Stimulated activated CD4-positive, alpha-beta T cell treated with anti-CD3 and anti-CD28 coated beads, Interleukin-12 subunit alpha, Interleukin-12 subunit beta, amount 100 ng/mL, for 24 hours (primary cell): Measurements from ENCODE around the gene TNRC6C.
"Not testable (repeated sequence)": the region's sequence is repeated elsewhere in the genome, so short reads cannot be mapped to it uniquely, and the experiment has no call there.

Experiments used
- DNase-seq, 2 experiments: peaks; one replicate each; pipeline ENCODE4 v3.0.0-alpha.2; 2020; ENCODE audit warnings: low read depth in 2 of 2

Gene TNRC6C

DNA sequence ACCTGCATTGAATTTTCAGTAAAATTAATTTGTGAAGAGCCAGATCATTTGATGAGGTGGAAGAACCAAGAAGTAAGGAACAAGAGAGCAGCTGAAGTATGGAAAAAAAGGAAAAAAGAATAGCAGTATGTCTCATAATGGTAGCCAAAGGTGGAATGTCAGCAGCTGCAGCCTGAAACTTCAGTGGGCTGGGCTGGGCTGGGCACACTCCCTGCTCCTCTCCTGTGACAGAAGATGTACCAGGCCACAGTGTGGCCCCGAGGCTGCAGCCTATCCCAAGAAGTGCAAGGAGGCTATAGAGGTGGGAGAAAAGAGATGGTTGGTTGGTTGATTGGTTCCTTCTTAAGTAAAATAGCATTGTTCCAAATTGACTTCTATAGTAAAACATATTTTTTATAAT, 84.5 kb downstream of the TNRC6C start:
- no peak for DNase-seq

DNA sequence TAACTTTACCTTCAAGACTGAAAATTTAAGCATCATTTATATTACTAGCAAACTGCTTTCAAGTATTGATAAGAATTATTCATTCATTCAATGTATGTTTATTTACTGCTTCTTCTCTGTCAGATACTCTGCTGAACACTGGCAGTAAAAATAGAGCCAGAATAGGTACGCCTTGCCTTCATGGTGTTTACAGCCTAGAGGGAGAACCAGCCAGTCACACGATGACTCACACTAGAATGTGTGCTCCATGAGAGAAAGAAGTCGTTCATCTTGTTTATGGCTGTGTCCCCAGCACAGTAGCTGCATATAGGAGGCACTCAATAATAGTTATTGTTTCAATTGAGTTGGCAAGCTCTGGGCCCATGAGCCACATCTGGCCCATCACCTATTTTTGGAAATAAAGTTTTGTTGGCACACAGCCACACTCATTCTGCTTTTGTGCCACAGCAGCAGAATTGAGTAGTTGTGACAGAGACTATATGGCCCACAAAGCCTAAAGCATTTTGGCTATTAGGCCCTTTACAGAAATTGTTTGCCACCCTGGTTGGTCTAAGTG, 85.9 kb downstream of the TNRC6C start:
- DNase-seq = no peak

DNA sequence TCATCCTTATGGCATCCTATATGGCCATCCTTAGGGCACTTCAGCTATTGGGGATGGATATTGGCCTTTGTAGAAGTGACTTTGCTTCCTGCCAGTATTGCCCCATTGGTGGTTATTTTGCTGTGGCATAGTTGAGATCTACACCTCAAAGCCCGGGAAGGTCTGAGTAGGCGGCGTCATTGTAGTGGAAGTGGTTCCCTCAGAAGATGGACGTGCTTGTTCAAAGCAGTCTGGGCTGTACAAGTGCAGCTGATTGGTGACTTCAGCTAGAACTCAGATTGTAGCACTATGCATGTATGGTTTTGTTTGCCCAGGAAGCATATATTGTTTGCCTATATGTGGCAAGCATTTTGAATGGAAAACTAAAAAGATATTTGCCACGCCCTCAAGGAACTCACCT, 86.8 kb downstream of the TNRC6C start:
- no peak for DNase-seq

DNA sequence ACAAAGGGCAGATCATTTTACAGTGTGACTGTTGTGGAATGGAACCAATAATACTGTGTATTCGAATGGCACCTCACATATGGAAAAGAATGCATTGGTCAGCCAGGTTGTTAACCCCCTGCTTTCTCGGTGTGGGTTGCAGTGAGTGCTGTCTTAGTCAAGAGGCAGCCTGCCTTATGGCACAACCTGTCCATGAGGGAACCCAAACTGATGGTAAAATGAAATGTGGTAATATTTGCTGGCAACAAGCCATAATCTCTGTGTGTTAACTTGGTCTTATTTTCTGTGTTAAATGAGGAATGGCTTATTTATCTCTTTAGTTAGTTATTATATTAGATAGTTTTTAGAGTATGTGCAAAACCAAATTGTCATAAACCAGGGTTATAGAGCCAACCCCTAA, 88.4 kb downstream of the TNRC6C start:
- no peak for DNase-seq

DNA sequence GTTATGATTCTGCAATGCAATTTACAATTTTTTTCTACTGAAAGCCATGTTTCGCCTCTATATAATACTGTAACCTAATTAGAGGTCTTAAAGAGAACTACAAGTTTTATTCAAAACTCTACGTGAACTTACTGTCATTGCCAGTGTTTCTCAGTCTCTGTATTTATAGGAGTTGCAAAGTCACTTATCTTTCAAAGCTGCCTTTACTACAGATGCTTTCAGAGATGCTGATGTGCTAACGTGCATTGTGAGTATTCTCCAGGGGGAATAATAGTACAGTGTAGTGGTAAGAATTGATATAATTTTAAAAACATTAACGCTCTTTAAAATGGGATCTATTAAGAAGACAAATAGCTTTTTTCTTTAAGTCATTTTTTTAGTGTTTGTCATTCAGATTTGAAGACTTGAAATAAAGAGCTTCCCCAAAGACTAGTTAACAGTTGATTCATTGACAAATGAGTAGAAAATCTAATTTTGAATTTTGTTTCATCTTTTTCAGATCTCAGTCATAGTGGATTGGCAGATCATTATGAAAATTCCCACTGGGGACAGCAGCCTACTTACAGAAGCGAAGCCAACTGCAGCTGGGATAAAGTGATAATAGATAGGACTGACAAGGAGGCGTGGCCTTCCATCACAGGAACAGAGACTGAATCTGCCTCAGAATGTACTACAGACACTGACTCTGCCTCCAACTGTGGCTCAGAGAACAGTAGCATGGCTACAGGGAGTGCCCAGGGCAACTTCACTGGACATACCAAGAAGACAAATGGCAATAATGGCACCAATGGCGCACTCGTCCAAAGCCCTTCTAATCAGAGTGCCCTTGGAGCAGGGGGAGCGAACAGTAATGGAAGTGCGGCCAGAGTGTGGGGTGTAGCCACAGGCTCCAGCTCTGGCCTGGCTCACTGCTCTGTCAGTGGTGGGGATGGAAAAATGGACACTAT, 90.1 kb downstream of the TNRC6C start:
- DNase-seq = no peak

DNA sequence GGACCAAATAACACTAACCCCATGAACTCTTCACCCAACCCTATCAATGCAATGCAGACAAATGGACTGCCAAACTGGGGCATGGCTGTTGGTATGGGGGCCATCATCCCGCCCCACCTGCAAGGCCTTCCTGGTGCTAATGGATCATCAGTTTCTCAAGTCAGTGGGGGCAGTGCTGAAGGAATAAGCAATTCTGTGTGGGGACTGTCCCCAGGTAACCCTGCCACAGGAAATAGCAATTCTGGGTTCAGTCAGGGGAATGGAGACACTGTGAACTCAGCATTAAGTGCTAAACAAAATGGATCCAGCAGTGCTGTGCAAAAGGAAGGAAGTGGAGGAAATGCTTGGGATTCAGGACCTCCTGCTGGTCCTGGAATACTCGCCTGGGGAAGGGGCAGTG, 91.1 kb downstream of the TNRC6C start:
- DNase-seq = no peak

DNA sequence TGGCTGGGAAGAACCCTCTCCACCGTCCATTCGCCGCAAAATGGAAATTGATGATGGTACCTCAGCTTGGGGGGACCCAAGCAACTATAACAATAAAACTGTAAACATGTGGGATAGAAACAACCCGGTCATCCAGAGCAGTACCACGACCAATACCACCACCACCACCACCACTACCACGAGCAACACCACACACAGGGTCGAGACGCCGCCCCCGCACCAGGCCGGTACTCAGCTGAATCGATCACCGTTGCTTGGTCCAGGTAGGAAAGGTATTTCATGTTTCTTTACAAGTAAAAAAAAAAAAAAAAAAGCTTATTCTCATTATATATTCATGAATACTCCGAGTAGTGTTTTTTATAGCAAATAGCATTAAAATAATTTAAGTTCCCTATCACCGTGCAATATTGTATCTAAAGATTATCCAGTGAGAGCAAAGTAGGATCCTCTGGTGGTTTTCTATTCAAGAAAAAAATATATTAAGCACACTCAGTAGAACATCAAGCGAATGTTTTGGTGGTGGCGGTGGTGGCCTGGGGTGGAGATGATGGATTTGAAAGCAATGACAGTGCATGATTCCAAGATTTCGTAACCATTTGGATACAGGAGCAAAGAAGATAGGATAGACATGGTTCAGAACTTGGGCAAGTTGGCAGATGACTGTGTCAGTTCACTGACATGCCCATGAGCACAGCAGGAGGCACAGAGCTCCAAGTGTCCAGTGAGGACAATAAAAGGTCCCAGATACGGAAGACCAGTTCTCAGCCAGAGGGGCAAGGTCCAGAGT, 92.9 kb downstream of the TNRC6C start:
- no peak for DNase-seq

DNA sequence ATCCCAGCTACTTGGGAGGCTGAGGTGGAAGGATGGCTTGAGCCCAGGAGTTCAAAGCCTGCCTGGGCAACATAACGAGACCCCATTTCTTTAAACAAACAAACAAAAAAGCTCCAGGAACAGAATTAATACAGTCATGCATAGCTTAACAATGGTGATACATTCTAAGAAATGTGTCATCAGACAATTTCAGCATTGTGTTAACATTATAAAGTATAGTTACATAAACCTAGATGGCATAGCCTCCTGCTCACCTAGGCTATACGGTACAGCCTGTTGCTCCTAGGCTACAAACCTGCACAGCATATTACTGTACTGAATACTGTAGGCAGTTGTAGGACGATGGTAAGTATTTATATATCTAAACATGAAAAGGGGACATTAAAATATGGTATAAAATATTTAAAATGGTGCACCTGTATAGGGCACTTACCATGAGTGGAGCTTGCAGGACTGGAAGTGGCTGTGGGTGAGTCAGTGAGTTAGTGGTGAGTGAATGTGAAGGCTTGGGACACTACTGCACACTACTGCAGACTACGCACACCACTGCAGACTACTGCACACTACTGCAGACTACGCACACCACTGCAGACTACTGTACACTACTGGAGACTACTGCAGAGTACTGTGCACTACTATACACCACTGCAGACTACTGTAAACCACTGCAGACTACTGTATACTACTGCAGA, 95.4 kb downstream of the TNRC6C start:
- no peak for DNase-seq

DNA sequence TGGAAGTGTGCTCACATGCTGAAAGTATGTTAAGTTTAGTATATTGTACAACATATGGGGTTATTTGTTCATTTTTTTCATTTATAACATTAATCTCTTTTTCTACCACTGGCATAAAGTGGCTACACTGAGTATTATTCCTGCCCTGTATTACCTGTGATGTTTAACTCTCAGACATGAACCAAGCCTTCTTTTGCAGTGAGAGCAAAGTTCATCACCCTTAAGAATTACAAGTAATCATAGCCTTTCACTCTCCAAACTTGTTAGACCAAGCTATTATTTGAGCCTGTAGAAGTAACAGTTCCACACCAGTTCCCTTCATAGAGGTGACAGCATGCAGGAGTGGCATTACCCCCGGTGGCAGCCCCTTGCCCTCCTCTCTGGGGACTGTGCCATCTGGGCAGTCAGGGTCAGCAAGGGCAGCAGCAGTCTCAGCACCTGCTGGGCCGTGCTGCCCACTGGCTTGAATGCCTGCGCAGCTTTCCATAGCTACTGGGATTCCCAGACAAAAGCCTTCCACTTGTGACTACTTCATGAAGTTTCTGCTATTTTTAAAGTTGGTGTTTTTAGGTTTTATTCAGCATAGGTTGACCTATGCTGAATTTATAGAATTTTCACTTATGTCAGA, 98.7 kb downstream of the TNRC6C start:
- no peak for DNase-seq

DNA sequence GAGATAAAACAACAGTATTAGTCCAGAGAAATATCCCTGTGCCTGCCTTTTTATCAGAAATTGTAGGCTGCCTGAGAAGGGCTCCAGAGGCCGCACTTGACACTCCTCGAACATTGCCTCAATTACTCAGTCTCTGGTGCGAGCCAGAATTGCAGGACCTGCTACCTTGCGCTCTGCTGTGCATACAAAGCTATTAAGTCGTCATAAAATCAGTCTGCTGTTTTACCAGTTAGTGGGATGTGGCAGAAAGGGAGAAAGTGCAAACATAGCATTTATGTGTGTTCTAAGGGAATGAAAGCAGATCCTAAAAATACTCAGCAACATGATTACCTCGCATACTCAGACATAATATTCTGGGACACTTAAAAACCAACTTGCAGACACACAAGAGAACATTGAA, 99.5 kb downstream of the TNRC6C start:
- DNase-seq = no peak

DNA sequence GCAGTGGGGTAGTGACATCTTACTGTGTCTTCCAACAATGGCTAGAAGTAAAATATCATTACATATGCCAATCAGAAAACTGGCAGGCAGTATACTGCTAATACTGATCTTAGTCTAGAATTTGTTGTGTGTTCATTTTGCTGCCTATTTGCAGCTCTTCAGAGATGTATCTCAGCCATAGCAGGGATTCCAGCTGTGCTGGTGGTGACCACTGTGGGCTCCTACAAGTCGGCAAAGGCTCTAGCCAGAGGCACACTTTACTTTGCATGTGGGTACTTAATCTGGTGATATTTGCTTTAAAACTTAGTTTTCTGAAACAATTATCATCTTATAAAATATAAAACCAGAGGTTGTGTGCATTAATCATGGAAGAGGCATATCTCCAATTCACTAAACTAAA, 100.1 kb downstream of the TNRC6C start:
- DNase-seq = no peak

DNA sequence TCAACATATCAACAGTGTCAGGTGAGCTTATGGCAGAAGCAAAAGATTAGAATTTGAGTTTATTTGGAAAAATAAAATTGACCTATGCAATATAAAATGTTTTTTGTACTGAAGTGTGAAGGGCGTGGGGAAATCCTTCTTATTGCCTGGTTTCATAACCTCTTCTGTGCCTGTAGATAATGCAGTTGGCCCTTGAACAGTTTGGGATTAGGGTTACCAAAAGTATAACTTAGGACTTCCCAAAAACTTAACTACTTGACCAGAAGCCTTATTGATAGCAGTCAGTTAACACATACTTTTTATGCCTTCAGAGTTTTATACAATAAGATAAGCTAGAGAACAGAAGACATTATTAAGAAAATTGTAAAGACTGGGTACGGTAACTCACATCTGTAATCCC, 104.1 kb downstream of the TNRC6C start:
- no peak for DNase-seq

DNA sequence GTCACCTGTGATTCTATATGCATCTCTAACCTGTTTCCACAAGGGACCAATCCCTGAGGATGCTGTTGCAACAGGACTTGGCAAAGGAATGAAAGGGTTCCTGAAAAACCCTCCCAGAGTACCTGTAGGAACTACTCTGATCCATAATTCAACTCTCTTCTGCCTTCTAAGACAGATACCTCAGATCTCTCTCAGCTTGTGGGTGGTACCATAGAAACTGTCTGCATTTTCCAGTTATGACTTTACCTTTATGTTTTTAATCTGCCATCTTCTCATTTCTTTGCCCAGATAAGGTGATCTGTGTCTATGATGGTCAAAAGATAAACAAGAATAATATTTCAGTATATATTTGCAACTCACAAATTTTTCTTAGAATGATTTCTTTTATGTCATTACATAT, 105.0 kb downstream of the TNRC6C start:
- no peak for DNase-seq

DNA sequence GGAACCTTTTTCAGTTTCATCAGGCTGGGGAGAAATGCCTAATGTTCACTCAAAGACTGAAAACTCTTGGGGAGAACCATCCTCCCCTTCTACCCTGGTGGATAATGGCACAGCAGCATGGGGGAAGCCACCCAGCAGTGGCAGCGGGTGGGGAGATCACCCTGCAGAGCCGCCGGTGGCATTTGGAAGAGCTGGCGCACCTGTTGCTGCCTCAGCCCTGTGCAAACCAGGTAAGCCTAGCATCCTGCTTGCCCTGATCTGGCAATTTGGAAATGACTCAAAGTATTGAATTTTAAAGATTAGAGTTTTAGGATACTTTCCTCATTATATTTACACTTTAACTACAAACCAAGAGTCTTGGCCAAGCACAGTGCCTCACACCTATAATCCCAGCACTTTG, 106.2 kb downstream of the TNRC6C start:
- DNase-seq = no peak

DNA sequence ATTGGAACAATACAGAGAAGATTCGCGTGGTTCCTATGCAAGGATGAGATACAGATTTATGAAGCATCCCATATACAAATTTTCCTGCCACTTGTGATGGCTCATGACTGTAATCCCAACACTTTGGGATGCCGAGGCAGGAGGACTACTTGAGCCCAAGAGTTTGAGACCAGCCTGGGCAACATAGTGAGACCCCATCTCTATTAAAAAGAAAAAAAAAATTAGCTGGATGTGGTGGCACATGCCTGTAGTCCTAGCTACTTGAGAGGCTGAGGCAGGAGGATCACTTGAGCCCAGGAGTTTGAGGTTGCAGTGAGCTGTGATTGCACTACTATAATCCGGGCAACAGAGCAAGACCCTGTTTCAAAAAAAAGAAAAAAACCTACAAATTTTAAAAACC, 108.5 kb downstream of the TNRC6C start:
- not testable (repeated sequence) for DNase-seq

DNA sequence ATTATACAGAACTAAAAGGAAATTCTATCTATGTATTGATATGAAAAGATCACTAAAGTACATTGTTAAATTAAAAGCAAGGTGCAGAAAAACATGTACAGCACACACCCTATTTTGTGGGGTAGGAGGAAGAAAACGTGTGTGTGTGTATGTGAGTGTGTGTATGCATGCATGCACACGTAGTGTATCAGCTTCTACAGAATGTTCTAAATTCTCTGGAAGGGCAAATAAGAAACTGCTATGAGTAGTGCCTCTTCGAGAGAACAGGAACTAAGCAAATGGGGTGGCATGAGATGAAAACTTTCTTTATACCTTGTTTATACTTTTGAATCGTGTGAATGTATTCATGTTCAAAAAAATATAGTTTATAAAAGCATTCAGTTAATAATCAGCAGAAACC, 111.2 kb downstream of the TNRC6C start:
- no peak for DNase-seq

DNA sequence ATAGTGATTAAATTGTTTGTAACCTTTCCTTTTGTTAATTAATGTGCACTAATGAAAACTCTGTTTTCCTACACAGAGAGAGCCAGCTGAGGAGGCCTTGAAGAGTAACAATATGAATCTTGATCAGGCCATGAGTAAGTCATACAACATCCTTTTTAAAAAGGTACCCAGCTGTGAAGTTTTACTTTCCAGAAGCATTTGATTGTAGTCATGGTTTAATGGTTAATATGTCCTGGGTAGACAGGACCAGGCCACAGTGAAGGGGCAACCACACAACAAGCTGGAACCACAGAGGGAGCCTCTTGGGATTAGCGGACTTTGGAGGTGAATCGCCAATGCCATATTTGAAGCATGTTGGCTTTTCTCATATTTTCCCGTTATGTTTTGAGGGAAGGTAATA, 114.5 kb downstream of the TNRC6C start:
- no peak for DNase-seq

DNA sequence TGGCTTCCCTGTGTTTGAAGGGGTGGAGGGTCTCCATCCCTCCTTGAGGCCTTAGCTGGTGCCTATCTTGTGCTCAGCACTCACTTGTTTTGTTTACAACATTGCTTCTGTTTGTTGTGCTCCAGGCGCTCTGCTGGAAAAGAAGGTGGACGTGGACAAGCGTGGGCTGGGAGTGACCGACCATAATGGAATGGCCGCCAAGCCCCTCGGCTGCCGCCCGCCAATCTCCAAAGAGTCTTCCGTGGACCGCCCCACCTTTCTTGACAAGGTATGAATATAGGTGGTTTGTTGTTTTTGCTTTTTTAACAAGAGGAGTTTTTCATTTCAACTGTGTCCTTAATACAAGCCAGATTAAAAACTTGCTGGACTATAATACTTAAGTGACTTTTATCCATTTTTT, 116.5 kb downstream of the TNRC6C start:
- no peak for DNase-seq

DNA sequence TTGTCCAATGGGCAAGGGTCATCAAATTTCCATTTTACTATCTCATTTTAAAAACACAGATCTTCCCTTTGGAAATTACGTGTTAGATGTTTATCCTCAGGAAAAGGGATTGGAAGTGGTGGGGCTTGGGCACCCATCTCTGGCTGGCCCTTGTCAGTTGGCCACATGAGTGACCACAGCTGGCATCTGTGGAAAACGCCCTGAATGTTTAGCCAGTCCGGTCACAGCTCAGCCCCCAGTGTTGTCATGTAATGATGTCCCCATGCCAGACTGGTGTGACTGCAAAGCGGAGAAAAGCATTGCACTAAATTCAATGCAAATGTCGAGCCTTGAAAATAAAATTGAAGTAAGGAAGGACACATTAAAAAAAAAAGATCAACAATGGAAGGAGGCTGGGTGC, 117.0 kb downstream of the TNRC6C start:
- DNase-seq = no peak

DNA sequence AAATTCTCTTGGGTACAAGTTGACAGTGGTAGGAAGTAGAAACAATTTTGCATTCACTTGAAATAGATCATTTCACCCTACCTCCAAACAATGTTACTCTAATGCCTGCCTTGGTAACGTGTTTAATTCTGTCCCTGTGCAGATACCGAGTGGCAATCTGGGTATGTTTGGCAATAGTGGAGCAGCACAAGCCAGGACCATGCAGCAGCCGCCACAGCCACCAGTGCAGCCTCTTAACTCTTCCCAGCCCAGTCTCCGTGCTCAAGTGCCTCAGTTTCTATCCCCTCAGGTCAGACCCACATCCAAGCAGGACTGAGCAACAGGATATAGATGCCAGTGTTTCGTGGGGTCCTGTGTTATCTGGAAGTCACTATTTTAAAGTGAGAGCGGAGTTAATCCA, 120.8 kb downstream of the TNRC6C start:
- DNase-seq = no peak

DNA sequence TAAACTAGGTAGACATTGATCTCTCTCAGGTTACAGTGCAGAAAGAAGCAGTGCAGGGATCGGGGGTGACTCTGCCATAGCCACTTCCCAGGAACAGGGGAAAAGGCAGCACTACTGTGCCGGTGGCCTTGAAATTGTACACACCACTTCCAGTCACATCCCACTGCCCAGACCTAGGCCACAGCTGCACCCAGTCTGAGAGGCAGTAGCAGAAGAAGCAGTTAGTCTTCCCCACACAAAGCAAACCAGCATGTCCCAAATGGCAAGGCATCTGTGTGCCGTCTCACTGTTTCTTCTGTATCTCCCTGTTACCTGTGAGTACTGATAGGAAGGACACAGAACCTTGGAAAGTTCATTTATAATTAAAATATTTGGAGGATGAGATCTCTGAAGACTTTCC, 123.0 kb downstream of the TNRC6C start:
- no peak for DNase-seq
